GM12878 (cell line): ENCODE data around the gene RNF115. TPM values are rescaled to one million over a fixed set of nuclear protein-coding genes. Genes with fewer than 3 reads are reported as not detected.
A peak's percentile ranks its signal among the peaks of the same experiment; 100 is the strongest.

Experiments
- CHD4 ChIP-seq: fragments of 200-600 bp; sonication (generic); IDR thresholded peaks from 2 replicates; pipeline ENCODE4 v1.6.1; 2016; ENCODE audit warnings: mild to moderate bottlenecking
- CTCF ChIP-seq, 3 experiments: IDR thresholded peaks in 2 of 3; conservative IDR thresholded peaks in 1 of 3; 2 replicates each; pipeline ENCODE4 v1.5.1; 2011; ENCODE audit warnings: low read depth in 3 of 3, low read length in 3 of 3, mild to moderate bottlenecking in 3 of 3, control low read depth in 2 of 3, moderate library complexity in 2 of 3, inconsistent platforms in 1 of 3, mixed read lengths in 1 of 3; ENCODE audit not compliant: control insufficient read depth in 2 of 3, insufficient read depth in 1 of 3; ENCODE audit errors: extremely low read depth in 1 of 3
- FOS ChIP-seq: IDR thresholded peaks from 3 replicates; pipeline ENCODE4 v1.6.1; 2011; ENCODE audit warnings: borderline replicate concordance; ENCODE audit not compliant: insufficient read length; ENCODE audit errors: extremely low read depth
- FOXM1 ChIP-seq: IDR thresholded peaks from 2 replicates; pipeline ENCODE4 v1.6.1; 2012; ENCODE audit warnings: low read depth, mild to moderate bottlenecking, inconsistent platforms, low read length, moderate library complexity
- GABPA ChIP-seq: IDR thresholded peaks from 2 replicates; pipeline ENCODE4 v1.6.1; 2014; ENCODE audit warnings: antibody characterized with exemption, low read depth, mild to moderate bottlenecking, inconsistent platforms
- HDAC6 ChIP-seq: fragments of 200-600 bp; sonication (generic); IDR thresholded peaks from one replicate; pipeline ENCODE4 v1.8.0; 2017; ENCODE audit warnings: antibody characterized with exemption; ENCODE audit not compliant: unreplicated experiment
- IRF4 ChIP-seq: IDR thresholded peaks from 2 replicates; pipeline ENCODE4 v1.6.1; 2011; ENCODE audit warnings: low read depth, low read length
- KAT2A ChIP-seq: conservative IDR thresholded peaks from 2 replicates; pipeline ENCODE4 v1.6.1; 2011; ENCODE audit warnings: low read depth, low read length; ENCODE audit not compliant: control insufficient read depth
- MTA3 ChIP-seq: IDR thresholded peaks from 2 replicates; pipeline ENCODE4 v1.6.1; 2012; ENCODE audit warnings: low read length, inconsistent platforms, borderline replicate concordance
- NFIC ChIP-seq: IDR thresholded peaks from 2 replicates; pipeline ENCODE4 v1.6.1; 2012; ENCODE audit warnings: low read depth, mild to moderate bottlenecking, inconsistent platforms, low read length, moderate library complexity
- PAX8 ChIP-seq: fragments of 450-650 bp; IDR thresholded peaks from 2 replicates; pipeline ENCODE4 v1.6.1; 2017; ENCODE audit warnings: mild to moderate bottlenecking, moderate library complexity
- POLR2AphosphoS5 ChIP-seq: IDR thresholded peaks from 2 replicates; pipeline ENCODE4 v1.6.1; 2011; ENCODE audit warnings: mild to moderate bottlenecking, low read length, inconsistent platforms
- RAD51 ChIP-seq: fragments of 450-650 bp; IDR thresholded peaks from 2 replicates; pipeline ENCODE4 v1.6.1; 2016; ENCODE audit warnings: moderate library complexity, mild to moderate bottlenecking, inconsistent platforms
- SKIL ChIP-seq: fragments of 450-650 bp; IDR thresholded peaks from 2 replicates; pipeline ENCODE4 v1.6.1; 2017; ENCODE audit warnings: mild to moderate bottlenecking, low read depth, inconsistent platforms; ENCODE audit not compliant: poor library complexity, severe bottlenecking
- YY1 ChIP-seq: IDR thresholded peaks from 2 replicates; pipeline ENCODE4 v1.6.1; 2011; ENCODE audit warnings: low read depth, mild to moderate bottlenecking, low read length
- ZNF384 ChIP-seq: IDR thresholded peaks from 2 replicates; pipeline ENCODE4 v1.6.1; 2012; ENCODE audit warnings: low read depth, mild to moderate bottlenecking, low read length, improper control_type of control experiment, borderline replicate concordance
- polyA plus RNA-seq, 11 experiments: library from polyadenylated mRNA; depleted of rRNA in 4 of 11; unstranded in 6 of 11; stranded (reverse) in 5 of 11; fragments of >200 nt; fragmentation: Nextera tagmentation in 4 of 11; fragmentation: Illumina TruSeq in 1 of 11; extraction: Ambion mirVana in 4 of 11; extraction: Trizol in 1 of 11; gene quantifications; 1 replicate in 1 of 11; 2 replicates in 10 of 11; pipeline versions ENCODE4 v1.2.1 to v1.2.3, GENCODE V29; 2011 to 2016; ENCODE audit warnings: inconsistent platforms in 2 of 11, missing spikeins in 2 of 11, low read depth in 1 of 11
- total RNA-seq, 4 experiments: library from RNA; depleted of rRNA in 3 of 4; stranded (reverse); fragments of >200 nt in 3 of 4; fragmentation: Illumina TruSeq in 1 of 4; extraction: Trizol in 1 of 4; gene quantifications; 2 replicates each; pipeline versions ENCODE4 v1.2.1 to v1.2.3, GENCODE V29; 2013 to 2021
- TF ChIP-seq, protein P1 (sequence below): IDR thresholded peaks from 2 replicates; pipeline ENCODE4 v1.6.1; 2011; ENCODE audit warnings: mild to moderate bottlenecking, low read depth, low read length, moderate library complexity; ENCODE audit not compliant: insufficient replicate concordance
- TF ChIP-seq, protein P2 (sequence below): fragments of 450-650 bp; IDR thresholded peaks from 2 replicates; pipeline ENCODE4 v1.6.1; 2017; ENCODE audit warnings: low read depth, mild to moderate bottlenecking, moderate library complexity
- TF ChIP-seq, protein P3 (sequence below): fragments of 450-650 bp; IDR thresholded peaks from 2 replicates; pipeline ENCODE4 v1.6.1; 2018; ENCODE audit warnings: borderline replicate concordance, mild to moderate bottlenecking; ENCODE audit not compliant: partially characterized antibody

RNF115 gene
- total and polyA plus RNA-seq, 10 of the 15 experiments (the other 5 are each of a cell fraction or from before 2014, with no cell fraction given), result 3.4 to 22.0 (median 12.9) TPM

- peak; percentile 86 for TF ChIP-seq GABPA
- TF ChIP-seq KAT2A, result no peak
- TF ChIP-seq, protein P1, sequence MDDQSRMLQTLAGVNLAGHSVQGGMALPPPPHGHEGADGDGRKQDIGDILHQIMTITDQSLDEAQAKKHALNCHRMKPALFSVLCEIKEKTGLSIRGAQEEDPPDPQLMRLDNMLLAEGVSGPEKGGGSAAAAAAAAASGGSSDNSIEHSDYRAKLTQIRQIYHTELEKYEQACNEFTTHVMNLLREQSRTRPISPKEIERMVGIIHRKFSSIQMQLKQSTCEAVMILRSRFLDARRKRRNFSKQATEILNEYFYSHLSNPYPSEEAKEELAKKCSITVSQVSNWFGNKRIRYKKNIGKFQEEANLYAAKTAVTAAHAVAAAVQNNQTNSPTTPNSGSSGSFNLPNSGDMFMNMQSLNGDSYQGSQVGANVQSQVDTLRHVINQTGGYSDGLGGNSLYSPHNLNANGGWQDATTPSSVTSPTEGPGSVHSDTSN, result peak; percentile 8
- no peak for TF ChIP-seq IRF4
- peak; percentile 88 for TF ChIP-seq POLR2AphosphoS5
- TF ChIP-seq RAD51, result peak; percentile 66
- TF ChIP-seq MTA3, result no peak; the same call in 1 of the 2 replicates
- TF ChIP-seq ZNF384, result no peak
- TF ChIP-seq, protein P2, sequence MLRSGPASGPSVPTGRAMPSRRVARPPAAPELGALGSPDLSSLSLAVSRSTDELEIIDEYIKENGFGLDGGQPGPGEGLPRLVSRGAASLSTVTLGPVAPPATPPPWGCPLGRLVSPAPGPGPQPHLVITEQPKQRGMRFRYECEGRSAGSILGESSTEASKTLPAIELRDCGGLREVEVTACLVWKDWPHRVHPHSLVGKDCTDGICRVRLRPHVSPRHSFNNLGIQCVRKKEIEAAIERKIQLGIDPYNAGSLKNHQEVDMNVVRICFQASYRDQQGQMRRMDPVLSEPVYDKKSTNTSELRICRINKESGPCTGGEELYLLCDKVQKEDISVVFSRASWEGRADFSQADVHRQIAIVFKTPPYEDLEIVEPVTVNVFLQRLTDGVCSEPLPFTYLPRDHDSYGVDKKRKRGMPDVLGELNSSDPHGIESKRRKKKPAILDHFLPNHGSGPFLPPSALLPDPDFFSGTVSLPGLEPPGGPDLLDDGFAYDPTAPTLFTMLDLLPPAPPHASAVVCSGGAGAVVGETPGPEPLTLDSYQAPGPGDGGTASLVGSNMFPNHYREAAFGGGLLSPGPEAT, result peak; percentile 71
- TF ChIP-seq CHD4, result no peak
- TF ChIP-seq SKIL, result no peak
- TF ChIP-seq FOS, result no peak
- peak; percentile 88; the same call in 1 of the 2 replicates for TF ChIP-seq YY1
- TF ChIP-seq PAX8, result no peak
- no peak for TF ChIP-seq CTCF (IDR thresholded peaks at IDR 0.05 in 2 of 3, conservative IDR thresholded peaks at IDR 0.05 in 1 of 3; ENCODE audit: control insufficient read depth in 2 of 3, extremely low read depth in 1 of 3, insufficient read depth in 1 of 3, low read depth in 3 of 3, low read length in 3 of 3)
- TF ChIP-seq, protein P3, sequence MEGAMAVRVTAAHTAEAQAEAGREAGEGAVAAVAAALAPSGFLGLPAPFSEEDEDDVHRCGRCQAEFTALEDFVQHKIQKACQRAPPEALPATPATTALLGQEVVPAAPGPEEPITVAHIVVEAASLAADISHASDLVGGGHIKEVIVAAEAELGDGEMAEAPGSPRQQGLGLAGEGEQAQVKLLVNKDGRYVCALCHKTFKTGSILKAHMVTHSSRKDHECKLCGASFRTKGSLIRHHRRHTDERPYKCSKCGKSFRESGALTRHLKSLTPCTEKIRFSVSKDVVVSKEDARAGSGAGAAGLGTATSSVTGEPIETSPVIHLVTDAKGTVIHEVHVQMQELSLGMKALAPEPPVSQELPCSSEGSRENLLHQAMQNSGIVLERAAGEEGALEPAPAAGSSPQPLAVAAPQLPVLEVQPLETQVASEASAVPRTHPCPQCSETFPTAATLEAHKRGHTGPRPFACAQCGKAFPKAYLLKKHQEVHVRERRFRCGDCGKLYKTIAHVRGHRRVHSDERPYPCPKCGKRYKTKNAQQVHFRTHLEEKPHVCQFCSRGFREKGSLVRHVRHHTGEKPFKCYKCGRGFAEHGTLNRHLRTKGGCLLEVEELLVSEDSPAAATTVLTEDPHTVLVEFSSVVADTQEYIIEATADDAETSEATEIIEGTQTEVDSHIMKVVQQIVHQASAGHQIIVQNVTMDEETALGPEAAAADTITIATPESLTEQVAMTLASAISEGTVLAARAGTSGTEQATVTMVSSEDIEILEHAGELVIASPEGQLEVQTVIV, result peak; percentile 10
- no peak for TF ChIP-seq FOXM1
- TF ChIP-seq NFIC, result no peak
- no peak for TF ChIP-seq HDAC6
Measured at GRCh38 chr1:145823565-145824498, at the start of gene RNF115, which contains the start of gene POLR3C (continued).
